Activated T-helper 9 cell treated with anti-CD3 and anti-CD28 coated beads, Interleukin-2, amount 50 U/mL, for 16 hours (primary cell): Measurements from ENCODE around the gene CDX1.
A peak's percentile ranks its signal among the peaks of the same experiment; 100 is the strongest.

Source experiments
- DNase-seq: peaks from one replicate; pipeline ENCODE4 v3.0.0-alpha.2; 2020; ENCODE audit warnings: low read depth

CDX1 gene

DNA sequence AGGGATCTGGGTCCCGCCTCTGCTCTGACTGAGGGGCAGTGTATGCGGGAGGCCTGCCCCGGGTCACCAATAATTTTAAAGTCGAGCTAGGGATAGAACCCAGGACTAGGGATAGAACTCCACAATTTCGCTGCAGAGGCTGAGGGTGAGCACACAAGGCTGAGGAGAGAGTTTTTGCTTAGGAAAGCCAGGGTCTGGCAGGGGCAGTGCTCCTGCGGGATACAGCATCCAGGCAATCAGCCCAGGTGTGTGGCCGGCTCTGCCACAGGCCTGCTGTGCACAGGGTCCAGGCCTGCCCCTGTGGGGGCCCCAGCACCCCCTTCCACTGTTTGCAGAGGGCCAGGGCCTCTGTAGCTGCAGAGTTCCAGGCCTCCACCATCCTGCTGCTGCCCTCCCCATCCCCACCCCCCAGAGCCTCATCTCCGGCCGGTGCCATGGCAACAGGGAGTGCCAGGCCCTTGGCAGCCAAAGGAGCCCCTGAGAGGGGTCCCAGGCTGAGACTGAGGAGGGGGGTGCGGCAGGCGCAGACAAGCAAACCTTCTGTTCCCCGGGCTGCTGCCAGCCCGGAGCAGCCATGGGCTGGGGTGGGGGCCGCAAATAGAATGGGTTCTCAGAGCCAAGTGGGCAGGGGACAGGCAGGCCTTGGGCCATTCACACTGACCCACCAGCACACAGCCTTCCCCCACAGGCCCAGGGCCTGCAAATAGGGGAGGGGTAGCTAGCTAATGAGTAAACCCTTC is 19.5 kb upstream of the CDX1 start:
- DNase-seq = no peak

DNA sequence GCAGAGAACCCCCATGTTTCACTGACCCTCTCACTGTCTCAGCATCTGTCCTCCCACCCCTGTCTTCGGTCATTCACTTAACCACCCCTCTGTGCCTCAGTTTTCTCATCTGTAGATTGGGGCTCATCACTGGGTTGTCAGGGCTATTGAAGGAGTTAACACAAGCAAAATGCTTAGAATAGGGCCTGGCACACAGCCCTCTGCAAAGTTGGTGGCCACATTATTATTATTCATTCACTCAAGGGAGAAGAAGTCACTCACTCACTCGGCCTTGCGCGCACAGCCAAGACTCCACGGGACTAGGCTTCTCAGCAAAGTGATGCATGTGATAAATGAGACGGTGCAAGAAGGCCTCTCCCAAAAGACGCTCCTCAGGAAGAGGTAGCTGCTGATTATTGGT is 18.9 kb upstream of the CDX1 start:
- DNase-seq = no peak

GRCh38 chr5:150148117-150148927 is 18.3 kb upstream of the CDX1 start:
- DNase-seq = no peak

- no peak for DNase-seq
Observed at GRCh38 chr5:150149618-150150017, 17.0 kb upstream of the CDX1 start.

DNA sequence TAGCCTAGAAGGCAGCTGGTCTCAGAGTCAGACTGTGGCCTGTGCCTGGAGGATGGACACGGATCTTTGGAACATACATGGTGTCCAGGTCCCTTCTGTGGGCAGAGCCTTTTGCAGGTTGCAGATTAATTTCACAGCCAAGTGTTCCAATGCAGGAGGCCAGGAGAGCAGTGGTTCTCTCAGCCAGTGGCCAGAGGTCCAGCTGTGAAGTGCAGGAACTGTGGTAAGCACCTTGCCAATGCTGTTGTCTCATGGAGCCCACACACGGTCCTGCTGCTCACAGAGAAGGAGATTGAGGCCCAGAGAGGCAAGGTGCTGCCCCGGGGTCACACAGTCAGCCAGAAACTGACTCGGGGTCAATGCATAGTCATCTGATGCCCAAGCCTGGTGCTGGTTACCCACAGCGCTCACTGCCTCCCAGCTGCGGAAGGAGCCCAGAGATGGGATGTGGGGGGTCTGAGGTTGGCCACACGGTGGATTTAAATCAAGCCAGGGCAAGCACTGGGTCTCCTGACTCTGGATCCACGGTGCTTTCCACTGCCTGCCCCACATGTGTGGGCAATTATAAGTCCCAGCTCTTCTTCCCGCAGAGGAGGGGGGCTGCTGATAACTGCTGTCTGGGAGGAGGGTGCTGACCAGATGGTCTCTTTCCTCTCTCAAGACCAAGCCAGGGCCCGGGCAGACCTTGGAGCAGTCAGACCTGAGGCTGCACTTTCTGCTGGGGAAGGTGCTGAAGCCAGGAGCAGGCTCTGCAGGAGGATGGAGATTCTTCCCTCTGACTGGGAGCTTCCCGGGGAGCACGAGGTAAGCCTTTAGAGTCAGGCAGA is 13.7 kb upstream of the CDX1 start:
- DNase-seq = no peak

GRCh38 chr5:150153483-150153882 is 13.1 kb upstream of the CDX1 start:
- no peak for DNase-seq

DNA sequence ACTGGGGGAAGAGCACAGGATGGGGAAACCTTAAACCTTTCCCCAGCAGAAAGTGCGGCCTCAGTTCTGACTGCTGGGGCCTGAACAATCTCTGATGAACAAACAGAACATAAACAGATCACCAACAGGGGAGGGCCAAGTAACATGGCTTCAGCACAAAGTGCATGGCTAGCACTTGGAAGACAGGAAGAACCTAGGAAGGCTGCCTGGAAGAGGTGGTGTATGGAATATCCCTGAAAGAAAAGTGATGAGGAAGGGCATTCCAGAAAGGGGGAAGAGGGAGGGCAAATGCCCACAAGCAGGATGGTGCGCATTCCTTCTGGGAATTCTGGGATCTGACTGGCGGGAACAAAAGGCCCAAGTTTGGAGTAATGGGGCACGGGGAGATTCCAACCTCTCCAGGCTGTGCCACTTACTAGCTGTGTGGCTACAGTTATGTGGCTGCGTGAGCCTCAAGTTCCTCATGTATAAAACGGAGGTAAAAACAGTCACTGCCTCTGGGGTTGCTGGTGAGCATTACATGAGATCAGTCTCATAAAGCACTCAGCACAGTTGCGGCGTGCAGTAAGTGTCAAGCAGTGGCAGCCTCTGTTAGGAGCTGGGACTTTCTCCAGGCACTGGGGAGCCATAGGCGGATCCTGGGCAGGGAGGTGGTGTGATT is 12.5 kb upstream of the CDX1 start:
- DNase-seq = no peak

GRCh38 chr5:150154618-150155128 is 11.9 kb upstream of the CDX1 start:
- no peak for DNase-seq

- no peak for DNase-seq
Observed at GRCh38 chr5:150155258-150156026, 11.1 kb upstream of the CDX1 start, which contains the start of gene PDGFRB. TSS of gene PDGFRB (minus strand) at chr5:150155845. CDS start at chr5:150137047, 18,798 bp downstream.

DNA sequence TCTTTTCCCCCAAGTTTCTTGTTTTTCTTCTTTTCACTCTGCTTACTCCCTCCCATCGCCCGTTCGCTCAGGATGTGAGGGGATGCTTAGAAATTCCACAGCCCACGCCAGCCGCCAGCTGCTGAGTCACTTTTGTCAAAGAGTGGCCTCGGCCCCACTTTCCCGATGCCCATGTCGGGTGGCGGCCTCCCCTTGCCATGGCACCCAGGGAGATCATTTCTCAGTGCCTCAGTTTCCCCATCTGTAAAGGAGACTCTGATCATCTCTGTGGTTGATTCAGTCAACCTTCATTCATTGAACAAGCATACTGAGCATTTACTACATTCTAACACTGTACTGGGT is 10.6 kb upstream of the CDX1 start:
- no peak for DNase-seq

- DNase-seq = no peak
Observed at GRCh38 chr5:150156540-150156939, 10.0 kb upstream of the CDX1 start.

DNA sequence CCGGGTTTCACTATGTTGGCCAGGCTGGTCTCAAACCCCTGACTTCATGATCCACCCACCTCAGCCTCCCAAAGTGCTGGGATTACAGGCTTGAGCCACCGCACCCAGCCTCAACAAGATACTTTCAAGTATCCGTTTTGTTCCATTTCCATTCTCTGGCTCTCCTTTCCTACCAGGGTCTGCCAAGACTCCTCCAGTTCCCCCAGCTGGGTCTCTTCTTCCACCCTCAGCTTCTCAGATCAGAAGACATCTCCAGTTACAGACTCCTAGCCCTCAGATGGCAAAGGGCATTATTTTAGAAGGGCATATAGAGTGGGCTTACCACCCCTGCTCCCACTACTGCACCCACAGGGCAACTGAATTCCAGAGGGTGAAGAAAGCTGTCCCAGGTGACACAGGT is 9.4 kb upstream of the CDX1 start:
- DNase-seq = no peak

GRCh38 chr5:150158170-150158949 is 8.2 kb upstream of the CDX1 start:
- DNase-seq = no peak

GRCh38 chr5:150159031-150159430 is 7.5 kb upstream of the CDX1 start:
- no peak for DNase-seq

DNA sequence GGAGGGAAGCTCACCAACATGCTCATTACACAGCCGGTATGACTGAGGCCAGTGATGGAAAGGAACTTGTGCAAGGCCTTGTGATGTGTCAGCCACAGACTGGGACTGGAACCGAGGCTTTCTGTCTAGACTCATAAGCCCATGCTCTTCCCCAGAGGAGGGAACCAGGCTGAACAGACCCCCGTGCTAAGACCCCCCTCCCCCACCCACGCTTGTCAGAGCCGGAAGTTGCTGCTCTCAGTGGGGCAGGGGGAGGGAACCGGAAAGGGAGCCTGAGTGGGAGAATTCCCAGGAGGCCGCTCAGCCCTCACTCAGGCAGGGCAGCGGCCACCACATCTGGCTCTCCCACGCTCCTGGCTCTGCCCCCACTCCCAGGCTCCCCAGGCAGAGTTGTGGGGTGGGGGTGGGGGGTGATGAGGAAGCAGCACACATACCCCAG is 6.8 kb upstream of the CDX1 start:
- no peak for DNase-seq

DNA sequence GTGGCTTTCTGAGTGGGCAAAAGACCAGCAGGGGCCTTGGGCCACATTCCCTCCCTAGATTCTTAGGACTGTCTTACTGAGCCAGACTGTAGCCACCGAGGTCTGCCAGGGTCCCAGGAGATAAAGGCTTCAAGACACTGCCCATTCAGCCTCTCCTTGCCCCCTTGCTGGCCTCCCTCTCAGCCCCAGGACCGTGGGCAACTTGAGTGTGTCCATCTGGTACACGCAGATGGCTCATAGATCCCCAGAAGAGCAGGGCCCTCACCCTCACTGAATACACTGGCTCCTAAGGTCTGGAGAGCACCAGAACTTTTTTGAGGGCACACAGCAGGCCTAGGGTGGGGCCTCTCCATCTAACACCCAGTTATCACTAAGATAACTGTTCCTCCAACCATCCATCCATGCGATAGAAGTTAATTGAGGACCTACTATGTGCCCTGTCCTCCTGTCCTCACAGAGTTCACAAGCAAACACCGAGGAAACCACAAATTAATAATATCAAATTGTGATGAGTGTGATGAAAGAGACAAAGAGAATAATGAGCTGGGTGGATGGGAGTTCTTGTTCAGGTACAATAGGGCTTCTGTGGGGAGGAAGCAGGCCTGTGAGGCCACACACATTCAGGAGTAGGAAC is 6.0 kb upstream of the CDX1 start:
- DNase-seq = no peak

- peak; percentile 55 for DNase-seq
Observed at GRCh38 chr5:150161242-150162141, 5.1 kb upstream of the CDX1 start.

GRCh38 chr5:150162142-150162513 is 4.5 kb upstream of the CDX1 start:
- DNase-seq = no peak

GRCh38 chr5:150163035-150163434 is 3.5 kb upstream of the CDX1 start:
- no peak for DNase-seq
